Measurements from ENCODE around the gene COL6A2. TPM values are rescaled to one million over a fixed set of nuclear protein-coding genes. Genes with fewer than 3 reads are reported as not detected.

The COL6A2 gene
- total RNA-seq, 1 experiment from 2014 or later, result 87.0 TPM

GRCh38 chr21:46061063-46061462, 36.8 kb upstream of the COL6A2 start:
- H2AFZ ChIP-seq (ENCODE audit: low read depth, low read length, poor library complexity, severe bottlenecking), result no peak overlapping the region
- TF ChIP-seq POLR2AphosphoS5 (IDR thresholded peaks at IDR 0.05; ENCODE audit: low read depth, low read length), result no peak
- no peak for TF ChIP-seq SIN3A (IDR thresholded peaks at IDR 0.05; ENCODE audit: low read depth)
- TF ChIP-seq JUND (IDR thresholded peaks at IDR 0.05), result no peak
- no peak for TF ChIP-seq CEBPB (IDR thresholded peaks at IDR 0.05; ENCODE audit: low read depth)
- TF ChIP-seq RAD21 (IDR thresholded peaks at IDR 0.05; ENCODE audit: low read depth), result no peak
- no peak for TF ChIP-seq REST (IDR thresholded peaks at IDR 0.05; ENCODE audit: low read depth)
- no peak for TF ChIP-seq YY1 (IDR thresholded peaks at IDR 0.05; ENCODE audit: extremely low read depth, insufficient replicate concordance, low read depth, low read length)
- no peak for TF ChIP-seq EZH2phosphoT487 (IDR thresholded peaks at IDR 0.05; ENCODE audit: borderline replicate concordance)
- TF ChIP-seq ELF1 (IDR thresholded peaks at IDR 0.05; ENCODE audit: borderline replicate concordance, low read depth), result no peak
- TF ChIP-seq EZH2 (IDR thresholded peaks at IDR 0.05), result no peak
- no peak for TF ChIP-seq ZFX (IDR thresholded peaks at IDR 0.05)
- TF ChIP-seq EGR1 (IDR thresholded peaks at IDR 0.05; ENCODE audit: low read depth), result no peak
- no peak for TF ChIP-seq ZNF274 (IDR thresholded peaks at IDR 0.05; ENCODE audit: low read depth, low read length)
- TF ChIP-seq FOSL1 (IDR thresholded peaks at IDR 0.05; ENCODE audit: low read depth), result no peak
- TF ChIP-seq SP1 (IDR thresholded peaks at IDR 0.05; ENCODE audit: low read depth), result no peak
- no peak for TF ChIP-seq MAX (IDR thresholded peaks at IDR 0.05)
- TF ChIP-seq ZBTB33 (IDR thresholded peaks at IDR 0.05; ENCODE audit: extremely low read depth, insufficient replicate concordance, low read length), result no peak
- no peak for TF ChIP-seq POLR2A (IDR thresholded peaks at IDR 0.05; ENCODE audit: borderline replicate concordance, extremely low read depth, insufficient read depth, insufficient read length)
- TF ChIP-seq SRF (IDR thresholded peaks at IDR 0.05; ENCODE audit: low read depth), result no peak
- no peak for TF ChIP-seq TCF7L2 (IDR thresholded peaks at IDR 0.05; ENCODE audit: borderline replicate concordance, extremely low read depth, insufficient read depth, insufficient read length)
- no peaks in the 10 kb centered on the region for H3K27me3 ChIP-seq (ENCODE audit: insufficient read depth, low read length)
- H3K4me1 ChIP-seq (ENCODE audit: control insufficient read depth in 1 of 2, insufficient read depth in 2 of 2, low read length in 2 of 2), result no peaks in the 10 kb centered on the region
- H3K27ac ChIP-seq (ENCODE audit: low read depth, low read length), result no peak overlapping the region
- BruUV-seq (replicated peaks), result no TSS peak
- POLR2A ChIA-PET, result no interaction called here
- no peaks in the 10 kb centered on the region for H3K36me3 ChIP-seq (ENCODE audit: control insufficient read depth in 1 of 2, insufficient read depth in 2 of 2, low read length in 2 of 2)
- intact Hi-C loops (cut with micrococcal nuclease), result no loop called here
- H3K9ac ChIP-seq (ENCODE audit: low read length), result no peak overlapping the region
- RAD21 ChIA-PET (ENCODE audit: low non-redundant PET in 1 of 2, low total read pairs in 2 of 2, uncharacterized antibody in 2 of 2, unreplicated experiment in 2 of 2), result no interaction called here
- no peak overlapping the region for H3K4me2 ChIP-seq (ENCODE audit: low read length)
- H3K79me2 ChIP-seq (ENCODE audit: insufficient read depth, low read length), result no peaks in the 10 kb centered on the region
- no peaks in the 10 kb centered on the region for H3K9me2 ChIP-seq (ENCODE audit: insufficient read depth)
- DNase-seq (ENCODE audit: low read depth, low spot score) (no peak), ATAC-seq (no peak)
- no peaks in the 10 kb centered on the region for H4K20me1 ChIP-seq (ENCODE audit: insufficient read depth)
- H3K9me3 ChIP-seq (ENCODE audit: control insufficient read depth in 1 of 2, insufficient read depth in 1 of 2, low read depth in 1 of 2, low read length in 2 of 2), result peaks cover 6 to 13% of the 10 kb centered on the region in 2 experiments; a peak in 2 of 4 replicates
- CTCF ChIA-PET, result no interaction called here
- H3K4me3 ChIP-seq (replicated peaks in 1 of 2; ENCODE audit: low read depth in 1 of 2, low read length in 2 of 2), result no peak overlapping the region

Measured in HCT116 (cell line).